ENCODE data around the gene PSRC1. TPM values are rescaled to one million over a fixed set of nuclear protein-coding genes. Genes with fewer than 3 reads are reported as not detected.

Gene PSRC1
- total and polyA plus RNA-seq, 2 of the 8 experiments (the other 6 are each of a cell fraction or from before 2014, with no cell fraction given): 56.1 to 67.3 TPM

DNA sequence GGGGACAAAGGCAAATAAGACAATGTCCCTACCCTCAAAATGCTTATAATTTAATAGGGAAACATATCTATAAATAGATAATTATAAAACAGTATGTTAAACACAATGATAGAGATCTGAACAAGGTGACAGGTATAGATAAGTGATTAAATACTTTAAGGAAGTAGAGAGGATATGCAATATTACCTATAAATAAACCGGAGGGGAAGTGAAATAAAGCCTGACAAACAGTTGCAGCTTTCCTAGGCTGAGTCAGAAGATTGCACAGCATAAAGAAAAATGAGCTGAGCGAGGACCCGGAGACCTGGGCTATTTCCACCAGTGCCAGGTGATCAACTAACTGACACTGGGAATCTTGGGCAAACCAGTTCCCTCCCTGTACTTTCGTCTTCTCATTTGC is 11.5 kb upstream of the PSRC1 start:
- Histone ChIP-seq H3K27me3 (replicated peaks in 1 of 4; ENCODE audit: control insufficient read depth in 3 of 4, extremely low read depth in 1 of 4, insufficient read depth in 3 of 4, low read length in 3 of 4) (no peaks in the 10 kb centered on the region; a peak in 1 of 7 replicates), H3K4ac (replicated peaks; ENCODE audit: insufficient read length, low read depth, low read length) (no peak overlapping the region), H3K9ac (replicated peaks in 1 of 4; ENCODE audit: extremely low read depth in 1 of 4, low read depth in 3 of 4, low read length in 3 of 4) (no peak overlapping the region), H4K91ac (replicated peaks; ENCODE audit: insufficient read length, low read length) (no peak overlapping the region), H3K79me1 (ENCODE audit: low read depth, low read length) (no peaks in the 10 kb centered on the region), H2BK20ac (ENCODE audit: low read length) (no peak overlapping the region), H3K27ac (ENCODE audit: low read depth, low read length) (no peak overlapping the region), H4K8ac (ENCODE audit: extremely low read depth, insufficient read depth, low read length) (no peak overlapping the region), H3K18ac (ENCODE audit: extremely low read depth, low read length) (no peak overlapping the region), H3K23ac (ENCODE audit: insufficient read length) (no peak overlapping the region), H3K23me2 (ENCODE audit: low read depth, low read length) (no peaks in the 10 kb centered on the region), H3K36me3 (ENCODE audit: control insufficient read depth in 2 of 4, insufficient read depth in 4 of 4, low read length in 3 of 4) (no peaks in the 10 kb centered on the region), H4K5ac (ENCODE audit: insufficient read length, low read depth, low read length) (no peak overlapping the region), H2AK5ac (ENCODE audit: low read depth, low read length) (no peak overlapping the region), H2BK12ac (ENCODE audit: low read depth, low read length) (no peak overlapping the region), H2BK15ac (ENCODE audit: low read length) (no peak overlapping the region), H3K14ac (ENCODE audit: insufficient read length) (no peak overlapping the region), H4K20me1 (replicated peaks in 1 of 2; ENCODE audit: control insufficient read depth in 1 of 2, insufficient read depth in 2 of 2, low read length in 2 of 2) (no peaks in the 10 kb centered on the region), H2BK120ac (replicated peaks; ENCODE audit: low read depth, low read length) (no peak overlapping the region), H3K79me2 (ENCODE audit: control insufficient read depth in 1 of 2, insufficient read depth in 2 of 2, low read length in 2 of 2) (no peaks in the 10 kb centered on the region), H3K4me3 (ENCODE audit: extremely low read depth in 1 of 4, insufficient read depth in 2 of 4, low read depth in 3 of 4, low read length in 4 of 4) (no peak overlapping the region), H3K56ac (replicated peaks; ENCODE audit: insufficient read length, low read depth, low read length) (no peak overlapping the region), H3K4me1 (replicated peaks in 1 of 4; ENCODE audit: control insufficient read depth in 3 of 4, insufficient read depth in 4 of 4, low read length in 3 of 4) (no peaks in the 10 kb centered on the region), H2BK5ac (ENCODE audit: low read depth, low read length) (no peak overlapping the region), H3K4me2 (ENCODE audit: insufficient read depth in 1 of 2, low read depth in 2 of 2, low read length in 2 of 2) (no peak overlapping the region), H2AFZ (ENCODE audit: low read length) (no peak overlapping the region), H3K9me3 (ENCODE audit: insufficient read depth in 2 of 2, low read depth in 1 of 2, low read length in 1 of 2) (no peaks in the 10 kb centered on the region)
- DNase-seq (ENCODE audit: low read depth in 1 of 2, low spot score in 2 of 2) (no peak), FAIRE-seq (no peak)
- CTCF ChIA-PET (ENCODE audit: partially characterized antibody): interaction anchor here (4.0 to 4.6 kb wide), 2 partner anchors 13 to 17 kb away, joined by 21 to 34 read pairs; partner anchors contain the start of gene MYBPHL
- TF ChIP-seq BCL11A (IDR thresholded peaks at IDR 0.05; ENCODE audit: low read depth in 2 of 2, low read length in 2 of 2) (no peak), CHD2 (IDR thresholded peaks at IDR 0.05; ENCODE audit: low read length) (no peak), POU5F1 (IDR thresholded peaks at IDR 0.05; ENCODE audit: low read depth, low read length) (no peak), CEBPB (IDR thresholded peaks at IDR 0.05; ENCODE audit: low read depth, low read length) (no peak), POLR2AphosphoS5 (IDR thresholded peaks at IDR 0.05; ENCODE audit: low read depth, low read length) (no peak), RFX5 (IDR thresholded peaks at IDR 0.05; ENCODE audit: borderline replicate concordance, low read depth, low read length) (no peak), HDAC6 (IDR thresholded peaks at IDR 0.05; ENCODE audit: low read depth, low read length) (no peak), SP4 (IDR thresholded peaks at IDR 0.05; ENCODE audit: low read length) (no peak), CREB1 (IDR thresholded peaks at IDR 0.05) (no peak), YY1 (IDR thresholded peaks at IDR 0.05; ENCODE audit: low read depth, low read length) (no peak), TEAD4 (IDR thresholded peaks at IDR 0.05; ENCODE audit: low read depth, low read length) (no peak), SIRT6 (IDR thresholded peaks at IDR 0.05; ENCODE audit: low read length) (no peak), JUN (IDR thresholded peaks at IDR 0.05; ENCODE audit: low read depth, low read length) (no peak)
- 85% methylated on average over 4 of the region's 4 CpGs; no CpG with 5 or more reads in 1 of the 2 experiments for WGBS, 2 experiments (ENCODE audit: extremely low coverage in 1 of 2, insufficient coverage in 1 of 2, insufficient read length in 1 of 2, insufficient replicate concordance in 2 of 2, low coverage in 1 of 2, low lambda C conversion rate in 2 of 2, missing lambda C conversion rate in 1 of 2)
- POLR2A ChIA-PET (ENCODE audit: partially characterized antibody): no interaction called here
